HG02970 (cell line): ENCODE measurements around the gene CAPN5.
"Not testable (repeated sequence)": the region's sequence is repeated elsewhere in the genome, so short reads cannot be mapped to it uniquely, and the experiment has no call there.

Experiments
- ATAC-seq: cut with Tn5 transposase; IDR thresholded peaks from one replicate; pipeline ENCODE4 v1.9.1; 2021; ENCODE audit warnings: mild to moderate bottlenecking, moderate library complexity, moderate number of reproducible peaks; ENCODE audit not compliant: unreplicated experiment, low FRiP score

Gene CAPN5

DNA sequence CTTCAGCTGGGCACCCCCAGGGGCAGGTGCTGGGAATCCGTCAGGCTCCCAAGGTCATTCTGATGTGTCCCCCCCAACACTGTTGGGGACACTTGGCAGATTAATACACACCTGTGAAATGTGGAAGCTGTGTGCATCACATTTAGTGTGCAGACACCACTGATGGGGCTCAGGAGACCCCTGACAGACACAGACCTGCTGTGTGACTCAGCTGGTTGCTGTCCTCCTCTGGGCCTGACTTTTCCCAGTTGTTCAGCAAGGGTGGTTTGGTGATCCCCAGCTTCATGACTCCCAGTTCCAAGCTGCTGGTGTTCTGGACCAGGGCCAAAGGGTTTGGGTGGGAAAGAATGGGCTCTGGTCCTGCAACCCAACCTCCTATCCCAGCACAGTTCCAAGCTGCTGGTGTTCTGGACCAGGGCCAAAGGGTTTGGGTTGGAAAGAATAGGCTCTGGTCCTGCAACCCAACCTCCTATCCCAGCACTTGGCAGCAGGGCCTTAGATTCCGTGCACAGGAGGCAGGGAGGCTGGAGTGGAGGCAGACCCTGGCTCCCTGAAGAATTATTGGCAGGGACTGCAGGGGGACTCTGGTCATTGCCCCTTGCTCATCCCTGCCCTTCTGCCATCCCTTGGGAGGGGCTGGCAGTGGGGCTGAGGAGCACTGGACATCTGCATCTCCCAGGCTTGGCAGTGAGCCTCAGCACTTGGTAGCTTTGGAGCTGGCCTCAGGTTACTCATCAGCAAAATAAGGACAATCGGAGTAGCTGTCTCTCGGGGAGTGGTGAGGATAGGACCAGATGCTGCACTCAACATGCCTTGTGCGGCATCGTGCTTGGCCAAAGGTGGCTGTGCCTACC is 27.4 kb downstream of the CAPN5 start:
- no peak for ATAC-seq

DNA sequence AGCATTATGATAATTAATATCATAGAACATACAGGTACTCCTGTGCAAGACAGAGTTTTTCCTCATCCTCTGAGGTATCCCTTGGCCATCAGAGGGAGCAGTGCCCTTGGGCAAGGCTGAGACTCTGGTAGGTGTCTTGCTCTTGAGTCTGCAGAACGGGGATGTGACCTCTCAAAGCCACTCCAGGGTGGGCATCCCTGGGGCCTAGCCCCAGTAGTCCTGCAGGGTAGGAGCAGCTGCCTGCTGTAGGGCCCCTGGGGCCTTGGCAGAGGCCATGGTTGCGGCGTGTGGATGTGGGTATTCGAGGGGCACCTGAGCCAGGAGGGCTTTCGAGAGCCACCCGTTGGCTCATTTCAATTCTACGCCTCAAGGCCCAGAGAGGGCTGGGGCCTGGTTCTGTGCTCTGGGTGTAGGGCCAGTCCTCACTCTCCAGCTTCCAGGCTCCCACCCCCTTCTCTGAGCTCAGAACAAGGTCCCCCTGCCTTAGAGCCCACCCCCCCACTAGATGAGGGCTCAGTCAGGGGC is 28.1 kb downstream of the CAPN5 start:
- no peak for ATAC-seq

DNA sequence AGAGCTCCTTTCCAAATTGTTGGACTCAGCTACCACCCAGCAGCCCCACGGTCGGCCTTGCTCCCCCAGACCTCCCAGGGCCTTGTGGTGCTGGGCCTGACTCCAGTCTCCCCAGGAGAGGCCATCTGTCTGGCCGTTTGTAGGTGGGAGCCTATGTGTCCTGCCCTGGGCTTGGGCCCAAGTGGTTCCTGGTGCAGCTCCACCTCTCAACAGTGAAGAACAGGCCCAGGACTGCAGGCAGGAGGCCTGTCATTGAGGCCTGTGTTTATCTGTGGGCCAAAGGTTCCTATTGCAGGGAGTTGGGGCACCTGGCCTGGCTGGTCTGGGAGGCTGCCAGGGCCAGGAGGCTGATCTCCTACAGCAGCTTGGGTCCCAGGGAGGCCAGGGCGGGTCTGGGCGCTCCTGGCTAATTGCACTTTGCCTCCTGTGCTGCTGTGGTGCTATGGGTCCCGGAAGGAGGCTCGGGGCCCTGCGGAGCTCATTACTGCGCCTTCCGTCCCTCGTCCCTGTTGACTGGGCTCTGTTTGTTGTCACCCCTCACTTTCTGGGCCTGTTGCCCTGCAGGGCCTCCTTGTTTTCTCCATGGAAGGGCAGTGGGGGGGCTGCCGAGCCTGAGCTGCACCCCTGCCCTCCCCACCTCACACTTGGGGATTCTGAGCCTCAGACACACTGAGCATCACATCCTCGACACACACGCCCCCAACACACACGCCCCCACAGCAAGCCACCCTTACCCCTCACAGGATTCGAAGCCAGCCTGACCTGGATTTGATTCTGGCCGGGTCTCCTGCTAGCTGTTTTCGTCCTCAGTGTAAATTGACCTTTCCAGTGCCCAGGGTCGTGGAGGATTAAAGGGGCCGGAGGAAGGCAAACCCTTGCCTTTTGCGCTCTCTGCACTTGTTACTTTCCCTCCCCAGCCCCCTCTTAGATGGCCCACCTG is 29.1 kb downstream of the CAPN5 start:
- ATAC-seq, result no peak

DNA sequence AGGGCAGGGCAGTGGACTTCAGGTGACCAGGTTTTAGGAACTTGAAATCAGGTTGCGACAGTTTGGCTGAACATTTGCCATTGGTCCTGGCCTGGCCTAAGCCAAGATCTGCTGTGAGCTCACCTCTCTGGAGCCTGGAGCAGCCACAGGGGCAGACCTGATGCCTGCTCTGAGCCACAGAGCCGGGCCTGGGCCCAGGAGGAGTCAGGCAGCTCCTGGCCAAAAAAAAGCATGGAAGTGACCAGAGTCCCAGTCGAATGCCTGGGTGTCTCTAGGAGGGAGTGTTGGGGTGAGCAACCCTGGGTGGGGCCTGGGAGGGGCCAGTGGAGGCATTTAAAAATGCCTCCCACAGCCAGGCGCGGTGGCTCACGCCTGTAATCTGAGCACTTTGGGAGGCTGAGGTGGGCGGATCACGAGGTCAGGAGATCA is 29.8 kb downstream of the CAPN5 start:
- ATAC-seq, result no peak

DNA sequence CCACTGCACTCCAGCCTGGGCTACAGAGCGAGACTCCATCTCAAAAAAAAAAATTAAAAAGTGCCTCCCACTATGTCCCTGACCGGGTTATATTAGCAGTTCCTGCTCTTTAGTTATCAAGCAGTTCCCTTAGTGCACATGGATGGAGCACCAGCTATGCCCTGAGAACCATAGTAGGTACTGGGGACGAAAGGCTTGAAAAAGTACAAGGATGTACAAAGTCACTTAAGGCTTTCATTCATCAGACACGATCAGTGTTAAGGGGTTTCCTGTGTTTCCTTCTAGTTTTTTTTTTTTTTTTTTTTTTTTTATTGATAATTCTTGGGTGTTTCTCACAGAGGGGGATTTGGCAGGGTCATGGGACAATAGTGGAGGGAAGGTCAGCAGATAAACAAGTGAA is 30.4 kb downstream of the CAPN5 start:
- ATAC-seq, result not testable (repeated sequence)

DNA sequence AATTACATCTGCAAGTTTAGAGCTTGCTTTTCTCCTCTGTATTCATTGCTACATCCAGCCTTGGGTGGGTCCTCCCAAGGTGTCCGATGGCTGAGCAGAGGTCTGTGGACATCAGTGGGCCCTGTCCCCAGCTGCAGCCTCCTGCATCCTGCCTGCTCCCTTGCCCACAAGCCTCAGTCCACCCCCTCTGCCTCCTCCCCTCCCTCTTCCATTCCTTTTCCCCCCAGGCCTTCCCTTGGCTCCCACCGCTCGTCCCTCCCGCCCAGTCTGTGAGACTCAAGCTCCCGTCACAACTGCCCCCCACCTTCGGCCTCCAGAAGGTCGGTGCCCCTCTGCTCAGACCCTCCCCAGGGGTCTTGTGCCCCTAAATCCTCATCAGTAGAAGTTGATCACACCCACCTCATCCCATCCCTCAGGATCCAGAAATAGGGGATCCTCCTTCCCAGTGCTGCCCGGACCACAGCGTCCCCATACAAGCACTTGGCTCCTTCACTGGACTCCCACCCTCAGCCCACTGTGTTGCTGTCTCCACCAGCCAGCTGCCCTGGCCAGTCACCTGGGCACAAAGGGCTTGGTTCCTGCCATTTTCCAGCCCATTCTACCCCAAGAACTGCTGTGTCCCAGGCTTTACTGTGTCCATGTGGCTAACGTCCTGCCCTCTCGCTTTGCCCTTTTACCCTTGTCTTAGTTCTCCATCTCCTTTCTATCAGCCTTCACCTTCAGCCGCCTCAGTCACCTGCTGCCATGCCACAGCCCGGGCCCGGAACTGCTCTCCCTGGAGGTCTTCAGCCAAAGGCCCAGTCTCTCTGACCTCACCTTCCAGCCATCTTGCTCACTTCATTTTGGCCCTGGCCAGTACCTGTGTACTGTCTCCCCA is 33.6 kb downstream of the CAPN5 start:
- no peak for ATAC-seq

DNA sequence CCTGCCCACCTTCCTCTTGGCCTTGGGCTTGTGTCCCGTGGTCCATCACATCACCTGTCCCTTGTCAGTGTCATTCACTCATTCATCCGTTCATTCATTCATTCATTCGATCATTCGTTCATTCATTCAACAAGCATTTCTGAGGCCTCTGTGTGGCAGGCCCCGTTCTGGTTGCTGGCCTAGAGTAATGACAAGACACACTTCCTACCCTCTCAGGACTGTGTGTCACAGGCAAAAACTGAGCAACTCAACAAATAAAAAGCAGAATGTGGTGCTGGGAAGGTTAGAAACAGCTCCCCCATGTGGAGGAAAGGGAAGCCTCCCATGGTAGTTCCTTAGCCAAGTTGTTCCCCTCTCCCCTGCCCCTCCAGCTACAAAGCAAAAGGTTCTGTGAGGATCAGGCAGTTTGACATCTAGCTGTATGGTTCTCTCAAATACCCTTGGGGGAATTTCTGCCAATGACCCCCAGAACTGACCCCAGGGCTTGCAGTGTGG is 34.3 kb downstream of the CAPN5 start:
- ATAC-seq, result no peak

DNA sequence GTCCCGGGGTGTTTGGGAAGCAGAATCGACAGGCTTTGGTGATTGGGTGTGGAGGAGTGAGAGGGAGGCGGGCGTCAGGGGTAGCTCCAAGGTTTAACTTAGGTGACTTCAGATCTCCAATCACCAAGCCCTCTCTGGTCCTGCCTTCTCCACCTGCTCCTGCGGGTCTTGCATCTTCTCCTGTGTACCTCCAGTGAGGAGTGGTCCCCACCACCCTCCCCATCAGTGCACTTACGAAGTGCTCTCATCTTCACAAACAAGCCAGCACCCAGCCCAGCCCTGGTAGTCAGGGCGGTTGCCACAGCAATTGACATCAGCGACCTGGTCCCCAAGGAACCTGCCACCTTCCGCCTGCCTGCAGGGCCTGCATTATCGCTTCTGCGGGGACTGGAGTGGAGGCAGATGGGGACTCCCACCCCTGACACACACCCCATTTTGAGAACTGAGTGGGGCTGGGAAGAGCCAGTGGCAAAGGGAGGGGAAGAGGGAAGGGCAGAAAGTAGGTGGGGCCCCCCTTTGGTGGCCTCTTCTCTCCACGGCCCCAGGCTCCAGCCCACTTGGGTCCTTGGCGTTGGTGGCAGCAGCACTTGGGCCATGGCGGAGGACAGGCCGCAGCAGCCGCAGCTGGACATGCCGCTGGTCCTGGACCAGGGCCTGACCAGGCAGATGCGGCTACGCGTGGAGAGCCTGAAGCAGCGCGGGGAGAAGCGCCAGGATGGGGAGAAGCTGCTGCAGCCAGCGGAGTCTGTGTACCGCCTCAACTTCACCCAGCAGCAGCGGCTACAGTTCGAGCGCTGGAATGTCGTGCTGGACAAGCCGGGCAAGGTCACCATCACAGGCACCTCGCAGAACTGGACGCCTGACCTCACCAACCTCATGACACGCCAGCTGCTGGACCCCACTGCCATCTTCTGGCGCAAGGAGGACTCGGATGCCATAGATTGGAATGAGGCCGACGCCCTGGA is 35.8 kb downstream of the CAPN5 start, which contains the start of gene OMP:
OMP (plus strand) TSS at position 595 of the 965 bp plus-strand sequence; CDS start at position 595, 0 bp downstream.
- ATAC-seq, result no peak

DNA sequence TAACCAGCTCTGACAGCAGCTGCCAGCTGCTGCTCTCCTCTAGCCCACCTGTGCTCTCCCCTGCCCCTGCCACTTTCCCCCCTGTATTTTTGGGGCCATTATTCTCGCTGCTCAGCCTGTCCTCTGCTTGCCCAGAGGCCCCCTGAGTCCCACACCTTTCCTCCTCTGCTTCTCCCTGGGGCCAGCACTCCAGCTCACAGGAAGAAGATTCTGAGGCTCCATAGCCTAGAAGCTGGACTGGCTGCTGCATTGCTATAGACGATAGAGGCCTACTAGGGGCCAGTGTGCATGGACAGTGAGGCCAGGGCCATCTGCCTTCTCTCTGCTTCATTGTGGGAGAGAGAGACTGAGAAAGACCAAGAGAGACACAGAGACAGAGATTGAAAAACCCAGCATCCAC is 36.5 kb downstream of the CAPN5 start:
- no peak for ATAC-seq

DNA sequence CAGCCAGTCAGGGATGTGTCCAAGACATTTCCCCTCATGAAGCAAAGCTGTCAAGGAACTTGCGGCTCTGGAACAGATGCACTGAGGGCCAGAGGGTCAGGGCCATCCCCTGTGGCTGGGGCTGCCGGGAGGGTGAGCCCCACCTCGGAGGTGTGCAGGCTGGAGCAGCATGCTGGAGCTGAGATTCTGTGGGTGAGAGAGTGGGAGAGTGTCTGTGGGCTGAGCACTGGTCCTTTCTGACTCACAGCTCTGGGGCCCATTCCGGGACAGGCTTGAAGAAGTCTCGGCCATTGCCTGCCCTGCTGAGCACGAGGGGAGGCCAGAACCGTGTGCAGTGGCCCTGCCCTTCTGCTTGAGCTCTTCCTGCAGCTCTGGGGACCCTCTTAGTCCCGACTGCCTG is 38.0 kb downstream of the CAPN5 start:
- no peak for ATAC-seq

DNA sequence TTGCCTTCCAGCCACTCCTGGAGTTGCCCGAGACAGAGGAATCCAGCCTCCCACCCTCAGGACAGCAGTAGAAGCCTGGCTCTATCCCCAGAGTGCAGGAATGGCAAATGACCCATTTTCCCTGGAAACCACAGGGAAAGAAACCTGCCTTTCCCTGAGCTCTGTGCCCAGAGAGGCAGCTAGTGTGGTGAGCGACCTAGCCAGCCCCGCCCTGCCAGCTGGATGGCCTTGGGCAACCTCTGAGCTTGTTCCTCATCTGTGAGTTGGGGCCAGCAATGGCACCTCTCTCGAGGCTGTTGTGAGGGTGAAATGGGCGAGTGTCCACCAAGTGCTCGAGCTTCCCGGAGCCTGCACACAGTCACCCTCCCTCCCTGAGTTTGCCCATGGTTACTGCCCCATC is 39.5 kb downstream of the CAPN5 start:
- ATAC-seq, result no peak

DNA sequence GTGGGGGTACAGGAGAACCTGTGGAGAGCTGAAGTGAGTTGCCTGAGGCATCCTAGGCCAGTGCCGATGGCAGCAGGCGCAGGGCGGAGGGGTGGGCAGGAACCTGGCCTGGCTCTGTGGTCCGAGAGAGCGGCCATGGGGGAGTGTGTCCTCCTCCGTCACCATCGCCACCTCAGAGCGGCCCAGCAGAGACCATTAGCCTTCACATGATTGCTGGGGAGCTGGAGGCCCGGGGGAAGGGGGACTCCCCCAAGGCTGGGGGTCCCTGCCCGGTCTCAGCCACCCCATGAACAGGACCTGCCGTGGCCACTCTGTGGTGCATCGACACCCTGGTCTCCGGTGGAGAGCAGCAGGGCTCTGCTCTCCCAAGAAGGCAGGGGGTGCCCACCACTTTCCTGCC is 40.0 kb downstream of the CAPN5 start:
- no peak for ATAC-seq

DNA sequence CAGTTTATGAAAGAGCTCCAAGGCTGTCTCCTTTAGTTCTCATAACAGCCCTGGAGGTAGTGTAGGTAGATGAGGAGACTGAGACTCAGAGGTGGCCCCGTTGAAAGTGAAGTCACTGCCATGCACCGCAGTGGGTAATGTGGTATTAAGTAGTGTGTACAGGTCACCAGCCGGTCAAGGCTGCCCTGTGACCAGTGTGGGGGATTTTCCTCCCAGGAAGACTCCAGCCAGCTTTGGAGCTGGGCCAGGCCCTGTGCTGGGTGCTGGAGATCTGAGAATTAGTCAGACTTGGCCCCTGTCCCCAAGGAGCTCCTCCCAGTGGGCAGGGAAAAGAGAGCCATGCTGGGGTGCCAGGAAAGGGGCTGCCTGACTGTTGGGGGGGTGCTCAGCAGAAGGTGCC is 41.2 kb downstream of the CAPN5 start:
- ATAC-seq, result no peak

DNA sequence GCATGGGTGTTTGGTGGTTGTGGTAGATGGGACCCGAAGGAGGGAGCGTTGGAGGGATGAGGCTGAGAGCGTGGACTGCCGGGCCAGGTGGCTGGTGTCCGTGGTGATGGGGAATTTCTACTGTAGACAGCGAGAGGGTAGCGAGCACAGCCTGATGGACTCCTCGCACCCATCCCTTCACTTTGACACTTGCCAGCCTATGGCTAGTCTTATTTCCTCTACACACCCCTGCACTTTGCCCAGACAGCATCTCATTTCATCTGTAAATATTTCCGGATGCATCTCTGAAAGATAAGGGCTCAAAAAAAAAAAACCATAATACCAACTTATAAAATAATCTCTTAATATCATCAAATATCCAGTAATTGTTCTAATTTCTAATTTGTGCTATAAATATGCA is 41.7 kb downstream of the CAPN5 start:
- no peak for ATAC-seq

DNA sequence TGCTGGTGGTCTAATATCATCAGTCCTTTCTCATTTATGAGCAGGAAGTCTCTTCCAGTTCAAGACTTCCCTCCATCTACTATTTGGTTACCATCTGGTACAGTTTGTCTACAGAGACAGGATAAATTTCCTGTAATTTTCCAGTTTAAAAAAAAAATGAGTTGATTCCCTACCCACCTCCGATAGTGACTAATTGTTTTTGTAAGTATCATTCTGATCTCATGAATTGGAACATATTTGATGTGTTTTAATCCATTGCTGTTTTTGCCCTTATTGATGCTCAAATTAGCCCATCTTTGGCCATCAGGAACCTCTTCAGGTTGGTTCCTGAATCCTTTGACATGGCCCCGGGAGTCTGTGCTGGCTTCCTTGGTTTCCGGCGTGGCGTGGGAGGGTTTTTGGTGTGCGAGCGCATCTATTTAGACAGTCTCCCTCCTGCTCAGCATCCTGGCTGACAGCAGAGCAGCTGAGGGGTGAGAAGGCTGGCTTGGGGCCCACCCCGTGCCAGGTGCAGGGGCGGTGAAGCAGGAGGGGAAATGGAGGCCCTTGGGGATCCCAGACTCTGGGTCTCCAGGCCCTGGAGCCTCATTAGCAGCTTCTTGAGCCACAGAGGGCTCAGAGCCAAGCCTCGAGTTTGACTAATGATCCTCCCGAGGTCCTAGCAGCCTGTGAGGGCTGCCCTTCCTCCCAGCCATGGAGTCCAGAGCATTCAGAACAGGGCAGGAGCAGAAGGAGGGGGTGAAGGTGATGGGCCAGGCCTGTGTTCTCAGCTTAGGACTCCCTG is 42.7 kb downstream of the CAPN5 start:
- no peak for ATAC-seq

DNA sequence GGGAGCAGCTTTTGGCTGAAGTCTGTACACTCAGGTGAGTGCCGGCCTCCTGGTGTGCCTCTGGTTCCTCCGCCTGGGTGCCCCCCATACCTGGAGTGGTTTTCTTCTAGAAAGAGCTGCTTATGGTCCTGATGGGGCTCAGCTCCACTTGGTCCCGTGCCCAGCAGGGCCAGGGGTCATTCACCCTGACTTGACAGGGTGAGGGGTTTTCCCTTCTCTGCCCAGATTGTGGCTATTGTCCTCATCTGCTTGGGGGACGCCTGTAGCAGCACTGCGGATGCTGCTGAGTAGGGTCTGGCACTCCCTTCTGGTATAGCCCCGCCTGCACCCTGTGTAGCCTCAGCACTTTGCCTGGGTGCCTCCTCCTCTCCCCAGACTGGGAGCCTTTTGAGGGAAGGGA is 44.1 kb downstream of the CAPN5 start:
- ATAC-seq, result no peak

DNA sequence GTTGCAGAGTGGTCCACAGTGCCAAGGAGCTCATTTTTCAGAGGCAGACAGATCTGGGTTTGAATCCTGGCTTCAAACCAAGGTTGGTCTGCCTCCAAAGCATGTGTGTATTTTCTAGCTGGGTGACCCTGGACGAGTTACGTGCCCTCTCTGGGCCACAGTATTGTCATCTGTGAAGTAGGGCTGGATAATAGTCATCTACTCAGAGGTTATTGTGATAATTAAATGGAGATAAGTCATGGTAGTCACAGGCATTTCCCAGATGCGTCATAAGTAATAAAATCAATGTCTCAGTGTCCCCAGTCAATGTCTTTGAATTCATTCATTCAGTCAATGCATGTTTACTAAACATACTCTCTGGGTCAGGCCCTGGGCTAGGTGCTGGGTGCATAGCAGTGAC is 44.5 kb downstream of the CAPN5 start:
- ATAC-seq, result no peak

DNA sequence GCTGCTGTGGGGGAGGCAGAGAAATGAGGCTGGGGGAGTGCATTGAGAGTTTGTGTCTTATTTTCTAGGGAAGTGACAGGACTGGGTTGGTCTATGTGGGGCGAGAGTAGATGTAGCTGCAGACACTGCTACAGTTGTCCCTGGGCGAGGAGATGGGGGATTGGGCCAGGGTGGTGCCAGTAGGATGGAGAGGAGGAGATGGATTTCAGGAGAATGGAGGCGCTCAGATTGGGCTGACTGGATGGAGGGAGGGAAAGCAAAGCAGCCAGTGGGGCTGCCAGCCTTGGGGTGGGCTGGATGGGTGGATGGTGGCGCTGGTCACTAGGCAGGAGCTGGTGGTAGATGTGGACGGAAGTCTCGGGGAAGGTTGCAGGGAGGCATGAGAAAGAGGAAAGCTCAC is 45.2 kb downstream of the CAPN5 start:
- no peak for ATAC-seq
